ENCODE data around the gene TSKU.

Gene TSKU

DNA sequence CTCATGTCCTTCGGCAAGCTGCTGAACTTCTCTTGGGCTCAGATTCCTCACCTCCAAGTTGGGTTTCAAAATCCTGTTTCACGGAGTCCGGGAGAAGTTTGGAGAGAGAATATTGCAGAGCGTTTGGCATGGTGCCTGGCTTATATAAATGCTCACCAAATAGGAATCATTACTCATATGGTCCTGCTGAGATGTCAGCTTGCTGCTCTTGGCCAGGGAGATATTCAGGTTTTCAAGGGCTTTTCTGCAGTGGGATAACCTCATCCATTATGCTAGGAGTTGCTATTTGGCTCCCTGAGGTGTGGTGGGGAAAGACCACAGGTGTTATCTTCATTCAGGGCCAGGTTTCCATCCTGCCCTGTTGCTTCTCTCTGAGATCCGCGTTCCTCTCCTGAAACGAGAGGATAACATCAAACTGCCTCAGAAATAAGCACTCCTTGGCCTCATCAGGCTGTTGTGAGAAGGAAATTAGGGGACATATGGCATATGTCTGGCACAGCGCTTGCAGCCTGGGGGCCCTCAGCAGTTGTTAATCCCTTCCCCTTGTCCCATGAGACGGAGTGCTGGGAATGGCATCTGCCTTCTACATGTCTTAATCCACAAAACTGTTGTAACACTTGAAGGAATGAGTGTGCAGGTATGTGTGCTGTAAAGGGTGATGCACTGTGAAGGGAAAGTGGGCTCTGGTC is 47.6 kb downstream of the TSKU start:
- no peak for DNase-seq

DNA sequence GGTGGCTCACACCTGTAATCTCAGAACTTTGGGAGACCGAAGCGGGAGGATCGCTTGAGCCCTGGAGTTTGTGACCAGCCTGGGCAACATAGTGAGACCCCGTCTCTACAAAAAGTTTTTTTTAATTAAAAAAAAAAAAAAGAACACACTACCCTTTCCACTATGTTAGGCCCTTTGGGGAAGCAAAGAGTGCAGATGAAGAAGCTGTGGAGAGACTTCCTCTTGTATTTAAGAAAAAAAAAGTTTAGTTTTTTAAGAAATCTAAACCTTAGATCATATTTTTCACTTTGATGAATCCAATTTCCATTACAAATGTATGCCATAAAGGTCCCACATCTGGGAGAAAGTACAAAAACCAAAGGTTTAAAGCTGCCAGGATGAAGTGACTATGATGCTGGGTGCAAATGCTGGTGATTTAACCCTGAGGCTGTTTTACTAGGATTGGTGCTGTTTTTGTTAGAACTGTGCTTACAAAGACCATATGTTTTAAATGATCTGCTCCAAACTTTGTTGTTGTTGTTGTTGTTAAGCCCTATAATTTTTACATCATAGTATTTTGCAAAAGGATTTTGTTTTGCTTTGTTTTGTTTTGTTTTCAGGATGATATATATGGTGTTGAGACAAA is 48.6 kb downstream of the TSKU start:
- DNase-seq: no peak

DNA sequence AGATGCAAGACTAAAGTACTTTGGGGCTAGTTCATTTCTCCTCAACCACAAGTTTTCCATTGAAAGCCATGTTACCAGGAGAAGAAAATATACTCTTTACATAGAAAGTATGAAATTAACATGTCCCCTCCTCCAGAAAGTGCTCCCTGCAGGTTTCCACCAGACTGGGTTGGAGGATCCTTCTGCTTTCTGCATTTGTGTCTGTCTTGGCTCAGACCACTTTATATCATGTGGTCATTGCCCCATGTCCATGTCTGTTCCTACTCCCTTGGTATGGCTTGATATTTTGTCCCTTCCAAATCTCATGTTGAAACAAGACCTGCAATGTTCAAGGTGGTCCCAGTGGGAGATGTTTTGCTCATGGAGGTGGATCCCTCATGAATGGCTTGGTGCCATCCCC is 49.2 kb downstream of the TSKU start:
- DNase-seq: no peak

DNA sequence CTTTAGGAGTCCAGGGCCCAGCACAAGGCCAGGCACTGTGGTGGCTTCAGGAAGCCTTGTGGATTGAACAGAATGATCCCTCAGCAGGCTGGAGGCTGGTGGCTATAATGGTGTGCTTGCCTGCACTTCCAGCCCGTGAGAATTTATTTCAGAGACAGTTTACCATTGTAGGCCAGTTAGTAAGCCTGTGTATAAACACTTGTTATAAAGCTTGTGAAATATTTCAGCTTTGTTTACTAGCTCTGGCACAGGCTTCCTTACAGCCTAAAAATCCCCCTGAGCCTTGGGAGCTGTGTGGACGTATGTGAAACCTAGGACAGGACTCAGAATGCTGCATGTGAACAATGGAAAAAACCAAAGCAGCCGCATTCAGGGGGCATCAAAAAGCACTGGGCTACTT is 51.0 kb downstream of the TSKU start:
- DNase-seq: no peak

DNA sequence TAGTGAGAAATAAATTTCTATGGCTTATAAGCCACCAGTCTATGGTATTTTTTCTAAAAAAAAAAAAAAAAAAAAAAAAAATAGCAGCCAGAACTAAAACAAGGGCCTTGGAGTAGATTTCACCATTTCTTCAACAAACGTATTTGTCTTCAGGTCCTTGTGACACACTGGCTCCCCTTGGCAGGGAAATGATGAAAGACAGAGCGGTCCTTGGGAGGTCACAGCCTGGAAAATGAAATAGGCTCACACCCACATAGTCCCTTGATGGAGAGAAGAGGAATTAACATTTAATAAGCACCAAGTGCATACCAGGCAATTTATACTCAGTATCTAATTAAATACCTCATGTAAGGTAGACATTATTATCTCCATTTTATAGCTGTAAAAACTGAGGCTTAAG is 51.9 kb downstream of the TSKU start:
- DNase-seq: no peak

DNA sequence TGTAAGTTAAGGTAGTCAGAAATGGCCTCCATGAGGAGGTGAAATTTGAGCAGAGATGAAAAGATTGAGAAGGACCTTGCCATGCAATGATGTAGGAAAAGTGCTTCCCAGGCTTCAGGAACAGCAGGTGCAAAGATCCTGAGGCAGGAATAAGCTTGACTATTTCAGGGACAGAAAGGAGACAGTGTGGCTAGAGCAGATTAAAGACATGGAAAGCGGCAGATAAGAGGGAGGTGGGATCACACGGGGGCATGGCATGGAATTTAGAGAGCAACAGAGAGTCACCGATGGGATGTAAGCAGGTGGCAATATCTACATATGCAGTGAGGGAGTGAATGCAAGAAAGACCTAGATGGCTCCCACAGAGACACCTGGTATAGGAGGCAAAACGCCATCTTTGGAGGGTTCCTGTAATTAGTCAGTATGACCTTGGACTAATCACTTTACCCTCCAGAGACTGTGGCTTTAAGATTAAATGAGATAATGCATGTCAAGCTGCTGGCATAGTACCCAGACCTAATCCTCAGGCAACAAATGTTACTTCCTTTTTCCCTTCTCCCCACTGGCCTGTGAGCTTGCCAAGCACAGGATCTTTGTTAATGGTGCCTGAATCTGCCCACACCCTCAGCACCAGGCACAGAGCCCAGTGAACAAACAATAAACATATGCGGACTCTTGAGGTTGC is 52.9 kb downstream of the TSKU start:
- DNase-seq: no peak

DNA sequence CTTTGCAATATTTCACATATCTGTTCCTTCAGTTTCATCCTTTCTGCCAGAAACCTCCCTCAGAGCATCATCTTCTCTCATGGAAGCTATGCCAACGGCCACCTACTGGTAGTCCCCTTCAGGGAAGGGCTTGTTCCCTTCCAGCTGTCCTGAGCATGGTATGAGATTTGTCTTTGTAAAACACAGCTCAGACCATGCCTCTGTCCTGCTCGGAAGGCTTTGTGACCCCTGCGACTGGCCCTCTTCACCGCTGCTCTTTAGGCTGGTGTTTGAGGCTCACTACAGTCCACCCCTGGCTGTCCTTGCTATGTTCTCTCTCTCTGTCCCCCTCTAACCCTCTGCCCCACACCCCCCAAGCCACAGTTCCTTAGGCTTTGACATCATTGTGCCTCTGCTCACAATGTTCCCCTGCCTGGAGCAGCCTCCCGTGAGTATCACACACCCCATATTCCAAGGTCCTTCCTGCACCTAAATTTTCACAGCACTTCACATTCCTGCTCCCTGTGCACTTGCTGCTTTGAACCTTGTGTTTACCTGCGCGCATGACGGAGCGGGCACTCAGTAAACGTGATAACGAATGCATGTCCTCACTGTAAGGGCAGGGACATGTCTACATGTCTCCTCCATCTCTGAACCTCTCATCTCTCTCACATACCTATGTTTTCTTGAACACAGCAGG is 53.6 kb downstream of the TSKU start:
- DNase-seq: no peak

DNA sequence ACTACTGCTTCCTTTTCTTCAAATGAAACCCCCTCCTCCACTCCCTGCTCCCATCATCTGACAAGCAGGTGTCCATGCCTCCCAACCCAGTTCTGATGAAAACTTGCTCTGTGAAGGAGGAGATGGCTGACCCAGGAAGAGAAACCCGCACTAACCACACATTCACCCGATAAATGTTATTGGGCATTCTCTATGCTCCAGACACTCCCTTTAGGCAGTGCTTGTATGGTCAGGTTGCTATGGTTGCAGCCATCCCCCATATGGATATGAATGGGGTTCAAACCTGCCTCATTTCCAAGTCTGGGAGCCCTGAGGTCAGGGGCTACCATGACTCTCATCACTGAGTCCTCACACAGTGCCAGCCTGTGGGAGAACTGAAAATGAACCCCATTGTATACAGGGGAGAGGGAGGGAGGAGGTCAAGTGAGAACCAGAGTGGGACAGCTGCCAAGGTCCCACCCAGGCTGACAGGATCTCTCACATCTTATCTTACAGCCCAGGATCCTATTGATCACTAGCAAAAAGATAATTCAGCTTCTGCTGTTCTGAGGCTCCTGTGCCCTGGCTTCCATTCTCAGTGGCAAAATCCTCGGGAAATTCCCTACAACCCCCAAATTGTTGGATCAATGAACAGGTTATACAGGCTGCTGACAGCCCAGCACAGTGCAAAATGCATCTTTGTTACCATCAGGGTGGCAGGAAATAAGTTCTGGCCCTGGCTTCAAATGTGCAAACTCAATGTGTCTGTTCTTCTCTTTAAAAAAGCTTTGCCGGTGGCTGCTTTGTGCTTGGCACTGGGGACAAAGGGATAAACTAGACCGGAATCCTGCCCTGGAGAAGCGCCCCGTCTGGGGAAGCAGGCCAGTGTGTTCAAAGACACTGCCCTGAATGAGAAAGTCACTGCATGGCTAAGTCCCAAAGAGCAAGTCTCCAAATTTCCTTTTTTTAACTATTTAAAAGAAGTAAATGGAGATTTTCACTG is 54.8 kb downstream of the TSKU start:
- DNase-seq: no peak

DNA sequence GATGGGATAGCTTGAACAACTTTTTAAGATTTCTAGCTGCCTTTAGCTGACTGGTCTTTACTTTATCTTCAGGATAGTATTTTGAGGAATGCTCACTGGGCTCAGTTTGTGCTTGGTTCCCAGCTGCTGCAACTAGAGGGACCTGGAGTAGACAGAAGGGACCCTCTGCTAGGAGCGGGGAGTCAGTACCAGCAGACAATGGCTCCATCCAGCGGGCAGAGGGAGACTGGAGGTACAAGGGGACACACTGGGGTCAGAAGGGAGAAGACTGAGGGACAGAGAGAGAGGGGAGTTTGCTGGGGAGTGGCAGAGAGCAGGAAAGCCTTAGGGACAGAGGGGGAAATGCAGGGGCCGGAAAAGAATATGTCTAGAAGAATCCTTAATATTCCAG is 55.5 kb downstream of the TSKU start:
- DNase-seq: no peak

DNA sequence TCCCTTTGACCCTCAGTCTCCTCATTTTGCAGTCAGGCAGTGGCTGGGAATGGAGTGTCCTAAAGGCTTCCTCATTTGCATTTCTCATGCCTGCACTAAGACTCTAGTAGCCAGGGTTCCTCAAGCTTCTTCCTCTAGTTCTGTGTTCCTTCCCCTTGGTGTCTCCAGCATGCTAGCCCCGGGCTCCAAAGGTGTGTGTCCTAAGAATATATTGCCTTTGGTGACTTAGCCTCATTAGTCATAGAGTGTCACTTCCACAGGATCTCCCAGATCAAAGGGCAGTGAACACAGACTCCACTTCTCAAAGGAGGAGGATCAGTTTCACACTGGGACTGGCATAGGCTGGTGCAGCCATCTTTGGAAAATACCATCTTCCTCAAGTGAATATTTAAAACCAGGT is 56.2 kb downstream of the TSKU start:
- DNase-seq: no peak

DNA sequence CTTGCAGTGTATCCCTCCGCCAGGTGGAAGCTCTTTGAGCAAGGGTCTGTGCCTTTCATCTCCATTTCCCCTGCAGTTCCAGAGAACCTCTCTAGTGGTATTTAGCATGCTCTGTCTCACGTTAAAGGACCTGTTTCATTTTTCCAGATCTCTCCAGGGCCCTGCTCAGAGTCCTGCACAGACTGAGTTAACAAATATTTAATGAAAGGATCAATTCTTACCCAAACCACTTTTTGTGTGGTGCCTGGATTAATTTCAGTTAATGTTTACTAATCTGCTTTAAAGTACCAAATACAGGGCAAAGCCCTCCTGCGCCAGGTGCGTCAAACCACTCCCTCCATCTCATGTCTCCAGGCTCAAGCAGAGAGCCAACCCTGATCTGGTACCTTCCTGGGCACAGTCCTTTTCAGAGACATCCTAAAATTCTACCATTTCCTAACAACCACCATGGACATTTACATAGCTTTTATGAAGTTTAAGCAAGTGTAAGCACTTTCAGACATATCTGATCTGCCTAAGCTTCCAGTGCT is 58.8 kb downstream of the TSKU start:
- no peak for DNase-seq

DNA sequence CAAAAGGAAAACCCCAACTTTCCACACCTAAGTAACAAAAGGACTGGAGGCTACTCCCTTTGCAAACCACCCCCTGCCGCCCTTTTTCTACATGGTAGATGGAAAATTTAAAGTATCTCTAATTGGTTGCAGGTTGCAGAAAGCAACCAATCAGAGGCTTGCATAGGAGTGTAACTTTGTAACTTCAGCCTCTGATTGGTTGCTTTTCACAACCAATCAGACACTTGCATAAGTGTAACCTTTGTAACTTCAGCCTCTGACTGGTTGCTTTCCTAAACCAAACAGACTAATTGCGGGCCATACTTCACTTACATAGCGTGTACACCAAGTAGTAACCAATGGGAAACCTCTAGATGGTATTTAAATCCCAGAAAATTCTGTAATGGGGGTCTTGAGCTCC is 60.8 kb downstream of the TSKU start:
- DNase-seq: no peak

DNA sequence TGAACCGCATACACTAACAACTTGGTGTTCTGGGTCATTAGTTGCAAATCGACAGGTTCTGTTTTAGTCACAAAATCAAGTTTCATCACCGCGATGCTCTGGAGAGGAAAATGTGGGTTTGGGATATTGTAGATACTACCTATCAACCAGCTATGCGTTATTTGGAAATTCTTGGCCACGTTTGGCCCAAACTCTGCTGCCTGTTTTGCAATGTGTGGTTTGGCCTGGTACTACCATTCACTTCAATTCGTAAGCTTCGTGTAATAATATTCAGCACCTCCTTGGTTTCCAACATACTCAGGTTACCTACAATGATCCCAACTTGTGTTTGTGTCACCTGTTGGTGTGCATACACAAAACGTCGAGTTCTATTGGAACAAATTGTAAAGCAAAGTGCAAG is 61.4 kb downstream of the TSKU start:
- DNase-seq: no peak

DNA sequence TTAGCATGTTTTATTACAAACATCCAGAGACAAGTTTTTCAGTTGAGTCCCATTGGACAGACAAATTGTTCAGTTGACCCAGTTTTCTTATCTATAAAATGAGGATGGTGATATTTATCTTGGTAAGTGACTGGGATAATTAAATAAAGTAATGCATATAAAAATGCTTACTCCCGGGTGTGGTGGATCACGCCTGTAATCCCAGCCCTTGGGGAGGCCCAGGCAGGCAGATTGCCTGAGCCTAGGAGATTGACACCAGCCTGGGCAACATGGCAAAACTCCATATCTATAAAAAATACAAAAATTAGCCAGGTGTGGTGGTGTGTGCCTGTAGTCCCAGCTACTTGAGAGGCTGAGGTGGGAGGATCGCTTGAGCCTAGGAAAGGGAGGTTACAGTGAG is 61.9 kb downstream of the TSKU start:
- no peak for DNase-seq

DNA sequence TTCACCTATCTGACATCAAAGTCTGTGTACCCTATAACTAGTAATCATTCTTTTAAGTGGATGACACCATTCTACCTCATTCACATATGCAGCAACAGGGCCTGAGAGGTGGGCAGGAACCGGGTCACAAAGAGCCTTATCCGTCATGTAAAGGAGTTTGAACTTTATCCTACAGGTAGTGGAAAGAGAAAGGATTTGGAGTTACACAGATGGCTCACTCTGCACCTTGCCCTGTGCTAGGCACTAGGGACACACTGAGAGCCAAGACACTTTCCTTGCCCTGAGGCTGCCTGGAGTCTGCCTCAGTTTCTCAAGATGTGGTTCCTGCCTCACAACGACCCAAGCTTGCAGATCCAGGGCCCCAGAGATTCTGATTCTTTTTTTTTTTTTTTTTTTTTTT is 63.3 kb downstream of the TSKU start:
- DNase-seq: no peak

All from hippocampal formation (tissue), 2 donors.